Measurements from ENCODE around the gene CREB3L4. TPM values are rescaled to one million over a fixed set of nuclear protein-coding genes. Genes with fewer than 3 reads are reported as not detected.
A peak's percentile ranks its signal among the peaks of the same experiment; 100 is the strongest.

Gene CREB3L4
- 13.9 TPM for total RNA-seq

- peak; percentile 91 for DNase-seq (ENCODE audit: low spot score)
These were observed at the start of gene CREB3L4 for GRCh38 chr1:153967107-153967999. TSS of gene CREB3L4 (plus strand) at chr1:153967902. CDS start at chr1:153968526, 624 bp downstream.

DNA sequence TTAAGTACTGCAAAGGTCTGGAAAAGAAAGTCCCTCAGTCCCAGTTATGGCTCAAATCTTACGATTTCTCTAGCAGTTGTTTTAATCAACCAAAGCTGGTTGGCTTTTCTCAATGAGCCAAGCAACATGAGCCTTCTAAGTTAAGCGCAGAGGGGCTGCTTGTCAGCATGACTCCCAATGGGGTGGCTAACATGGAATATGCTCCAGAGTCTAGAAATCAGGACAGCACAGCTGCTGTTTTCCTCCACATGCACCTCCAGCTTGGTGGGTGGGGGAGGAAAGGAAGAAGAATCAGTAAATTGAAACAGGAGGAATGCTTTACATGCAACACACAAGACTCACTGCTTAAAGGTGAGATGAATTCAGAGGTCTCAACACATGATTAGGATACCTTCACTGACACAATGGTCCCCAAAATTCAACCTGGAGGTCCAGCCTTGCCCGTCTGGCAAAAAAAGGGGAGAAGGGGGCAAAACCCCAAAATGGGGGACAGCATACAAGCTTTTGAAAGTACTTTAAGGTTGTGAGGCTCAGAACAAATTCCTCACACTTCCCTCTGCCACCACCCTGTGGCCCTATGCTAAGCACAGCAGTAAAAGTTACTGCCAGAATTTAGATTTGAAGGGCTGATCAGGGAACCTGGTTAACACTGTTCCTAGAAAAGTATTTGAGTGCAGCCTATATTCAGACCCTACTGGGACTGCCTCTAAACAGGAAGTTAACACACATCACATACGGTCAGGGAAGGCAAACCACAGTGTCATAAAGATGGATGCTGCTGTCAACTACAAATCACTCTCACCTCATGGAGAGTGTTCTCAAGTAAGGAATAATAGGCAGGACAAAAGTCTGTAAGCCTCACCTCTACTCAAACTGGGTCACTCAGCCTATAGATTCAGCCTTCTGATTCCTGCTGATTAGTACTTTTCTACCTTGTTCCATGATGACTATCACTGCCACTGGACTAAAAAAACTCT, 47.5 kb upstream of the CREB3L4 start:
- DNase-seq (ENCODE audit: low spot score) = no peak

- DNase-seq (ENCODE audit: low spot score) = no peak
These were observed 46.5 kb upstream of the CREB3L4 start for GRCh38 chr1:153921080-153921802.

DNA sequence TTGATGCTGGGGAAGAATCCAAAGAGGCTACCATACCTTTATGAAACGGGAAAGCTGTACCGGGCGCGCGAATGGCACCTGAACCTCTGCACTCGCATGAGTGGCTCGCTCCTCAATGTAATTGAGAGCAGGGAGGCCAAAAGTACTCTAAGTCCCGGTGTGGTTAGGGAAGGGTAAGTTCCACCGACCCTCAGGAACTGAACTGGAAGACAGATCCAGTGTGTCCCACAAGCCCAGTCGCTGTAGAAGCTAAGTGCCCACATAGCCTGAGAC, 46.0 kb upstream of the CREB3L4 start:
- DNase-seq (ENCODE audit: low spot score) = no peak

DNA sequence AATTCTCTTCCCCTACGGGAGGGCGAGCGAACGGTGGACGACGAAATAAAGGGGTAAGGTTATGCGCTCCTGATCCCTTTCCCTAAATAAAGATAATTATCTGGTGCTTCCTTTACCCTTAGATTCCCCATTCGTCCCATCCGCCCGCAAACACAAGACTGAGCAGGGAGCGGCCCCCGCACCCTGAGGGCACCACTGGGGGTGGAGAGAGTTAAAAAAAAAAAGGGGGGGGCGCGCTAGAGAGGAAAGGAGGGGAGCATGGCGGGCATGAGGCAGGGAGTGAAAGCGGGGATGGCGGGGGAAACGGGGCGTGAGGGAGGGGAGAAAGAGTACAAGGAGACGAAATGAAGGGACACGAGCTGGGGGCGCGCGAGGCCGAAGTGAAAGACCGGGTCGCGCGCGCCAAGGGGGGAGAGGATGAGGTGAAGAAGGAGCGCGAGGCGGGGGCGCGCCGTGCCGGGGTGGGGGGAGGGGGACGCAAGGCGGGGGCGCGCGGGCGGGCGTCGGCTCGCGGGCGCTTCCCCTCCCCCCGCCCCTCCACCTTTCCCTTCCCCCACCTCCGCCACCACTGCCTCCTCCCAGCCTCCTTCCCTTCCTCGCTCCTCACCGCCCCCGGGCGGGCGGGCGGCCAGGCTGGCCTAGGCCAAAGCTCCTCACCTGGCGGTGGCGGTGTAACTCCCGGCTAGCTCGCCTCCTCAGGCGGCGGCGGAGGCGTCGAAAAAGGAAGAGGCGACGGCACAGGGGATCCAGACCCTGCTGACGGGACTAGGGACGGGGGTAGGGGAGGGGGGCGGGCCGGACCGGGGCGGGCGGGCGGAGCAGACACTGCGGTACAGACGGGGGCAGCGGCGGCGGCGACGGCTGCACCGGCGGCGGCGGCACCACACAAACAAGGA, 45.4 kb upstream of the CREB3L4 start:
- DNase-seq (ENCODE audit: low spot score) = peak; percentile 56

DNA sequence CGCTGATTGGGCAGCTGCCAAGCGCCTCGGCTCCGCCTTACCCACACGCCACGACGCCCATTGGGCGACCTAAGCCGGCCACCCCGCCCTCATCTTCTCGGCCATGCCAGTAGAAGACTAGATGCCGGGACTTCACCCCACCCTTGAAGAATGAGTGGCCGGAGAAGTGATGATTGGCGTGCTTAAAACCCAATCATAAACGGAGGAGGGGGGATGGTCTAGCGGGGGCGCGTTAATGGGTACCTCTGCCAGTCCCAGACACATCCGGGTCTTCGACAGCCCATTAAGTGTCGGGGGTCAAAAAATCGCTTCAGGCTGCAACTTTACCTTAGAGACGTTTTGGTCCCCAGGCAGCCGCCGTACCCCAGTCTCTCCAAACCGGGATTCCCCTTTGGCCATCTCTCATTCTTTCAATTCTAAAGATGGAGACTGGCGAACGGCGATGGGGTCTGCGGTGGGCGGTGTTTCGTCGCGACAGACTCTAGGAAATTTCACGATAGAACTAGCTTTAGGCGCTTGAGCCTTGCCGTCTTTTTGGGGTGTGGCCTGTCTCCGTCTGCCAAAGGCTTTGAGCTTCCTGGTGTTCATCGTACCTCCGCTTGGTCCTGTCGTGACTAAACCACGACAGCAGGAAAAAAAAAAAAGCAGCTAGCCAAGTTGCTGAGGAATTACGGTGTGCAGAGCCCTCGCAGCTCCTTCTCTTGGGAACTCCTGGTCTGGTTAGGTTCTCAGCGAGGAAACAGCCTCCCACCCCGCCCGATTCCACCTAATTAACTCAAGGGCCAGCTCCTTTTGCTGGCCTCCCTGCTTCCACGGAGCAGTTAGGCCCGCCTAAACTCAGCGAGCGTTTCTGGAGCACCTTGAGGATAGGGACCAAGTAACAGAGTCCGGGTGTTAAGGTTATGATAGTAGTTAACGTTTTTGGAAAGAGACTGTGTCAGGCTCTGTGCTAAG, 44.5 kb upstream of the CREB3L4 start, which contains the start of gene GATAD2B:
Gene GATAD2B (minus strand): TSS at position 1 of the 954 bp plus-strand sequence. CDS start 94,625 bp downstream, outside the sequence.
- DNase-seq (ENCODE audit: low spot score) = peak; percentile 100

DNA sequence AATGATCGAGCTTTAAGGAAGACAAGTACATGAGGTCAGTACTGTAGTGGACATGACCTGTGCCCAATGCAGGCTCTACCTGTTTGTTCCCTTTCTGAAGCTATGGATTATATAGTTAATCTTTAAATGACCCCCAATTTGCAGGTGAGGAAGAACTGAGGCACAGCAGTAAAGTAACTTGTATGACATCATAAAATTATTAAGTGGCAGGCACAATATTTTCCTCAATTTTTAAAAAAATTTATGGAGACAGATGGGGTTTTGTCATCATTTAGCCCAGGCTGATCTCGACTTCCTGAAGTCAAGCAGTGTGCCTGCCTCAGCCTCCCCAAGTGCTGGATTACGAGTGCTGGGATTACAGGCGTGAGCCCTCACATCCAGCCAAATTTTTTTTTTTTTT, 41.3 kb upstream of the CREB3L4 start:
- no peak for DNase-seq (ENCODE audit: low spot score)

- DNase-seq (ENCODE audit: low spot score) = no peak
These were observed 39.5 kb upstream of the CREB3L4 start for GRCh38 chr1:153928245-153928644.

GRCh38 chr1:153928791-153929341, 38.8 kb upstream of the CREB3L4 start:
- DNase-seq (ENCODE audit: low spot score) = no peak

- no peak for DNase-seq (ENCODE audit: low spot score)
These were observed 38.3 kb upstream of the CREB3L4 start for GRCh38 chr1:153929426-153929825.

- DNase-seq (ENCODE audit: low spot score) = no peak
These were observed 37.4 kb upstream of the CREB3L4 start for GRCh38 chr1:153929981-153930948.

GRCh38 chr1:153932156-153933131, 35.3 kb upstream of the CREB3L4 start:
- DNase-seq (ENCODE audit: low spot score) = no peak

GRCh38 chr1:153933430-153933829, 34.3 kb upstream of the CREB3L4 start:
- no peak for DNase-seq (ENCODE audit: low spot score)

- no peak for DNase-seq (ENCODE audit: low spot score)
These were observed 33.7 kb upstream of the CREB3L4 start for GRCh38 chr1:153933955-153934354.

DNA sequence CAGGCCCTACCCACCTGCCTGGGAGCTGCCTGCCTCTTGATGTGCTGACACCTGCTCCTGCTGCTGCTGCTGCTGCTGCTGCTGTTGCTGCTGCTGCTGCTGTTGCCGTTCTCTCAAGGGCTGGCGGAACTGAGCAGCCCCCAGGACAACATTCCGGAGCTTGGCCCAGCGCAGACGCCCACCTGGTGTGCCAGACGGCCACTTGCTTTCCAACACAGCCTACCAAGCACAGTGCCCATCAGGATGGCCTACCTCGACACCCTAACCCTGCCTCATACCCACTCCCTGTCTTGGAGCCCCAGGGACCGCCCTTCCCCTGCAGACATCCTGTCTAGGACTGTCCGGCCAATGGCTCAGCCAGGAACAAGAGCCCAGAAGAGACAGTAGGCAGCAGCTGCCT, 33.0 kb upstream of the CREB3L4 start:
- DNase-seq (ENCODE audit: low spot score) = no peak

DNA sequence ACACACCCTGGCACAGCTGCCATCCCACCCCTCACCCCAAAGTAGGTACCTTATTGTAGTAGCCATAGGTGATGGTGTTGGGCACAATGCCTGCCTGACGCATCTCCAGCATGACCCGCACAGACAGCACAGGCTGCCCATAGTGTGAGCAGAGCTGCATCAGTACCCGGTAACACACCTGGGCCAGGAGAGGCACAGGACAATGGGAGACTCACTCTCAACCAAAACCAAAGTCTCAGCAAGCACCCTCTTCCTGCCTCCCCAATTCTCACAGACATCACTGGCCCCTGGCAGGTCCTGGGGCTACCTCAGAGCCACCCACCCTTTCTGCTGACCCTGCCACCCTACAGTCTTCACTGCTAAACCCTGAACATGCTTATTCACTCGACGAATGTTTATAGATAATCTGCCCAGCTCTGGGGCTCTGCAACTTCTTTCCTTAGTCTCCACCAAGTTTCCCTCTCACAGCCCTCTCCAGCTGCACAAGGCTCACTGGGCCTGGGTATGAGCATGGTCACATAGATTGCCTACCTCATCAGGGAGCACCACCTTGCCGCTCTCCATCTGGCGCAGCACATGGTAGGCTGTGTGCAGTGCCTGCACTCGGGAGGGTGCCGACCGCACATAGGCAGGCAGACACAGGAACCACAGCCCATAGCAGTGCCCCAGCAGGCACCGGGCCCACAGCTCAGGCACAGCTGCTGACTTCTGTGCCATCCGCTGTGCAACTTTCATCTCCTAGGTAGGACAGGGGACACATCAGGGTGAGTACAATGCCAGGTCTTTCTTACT, 31.5 kb upstream of the CREB3L4 start:
- no peak for DNase-seq (ENCODE audit: low spot score)

All from ureter (tissue), 1 donor.